GM19397 (cell line): ENCODE data around the gene GALR1.

Experiments
- ATAC-seq: cut with Tn5 transposase; IDR thresholded peaks from one replicate; pipeline ENCODE4 v1.9.1; 2021; ENCODE audit warnings: mild to moderate bottlenecking, moderate library complexity; ENCODE audit not compliant: unreplicated experiment

The GALR1 gene

DNA sequence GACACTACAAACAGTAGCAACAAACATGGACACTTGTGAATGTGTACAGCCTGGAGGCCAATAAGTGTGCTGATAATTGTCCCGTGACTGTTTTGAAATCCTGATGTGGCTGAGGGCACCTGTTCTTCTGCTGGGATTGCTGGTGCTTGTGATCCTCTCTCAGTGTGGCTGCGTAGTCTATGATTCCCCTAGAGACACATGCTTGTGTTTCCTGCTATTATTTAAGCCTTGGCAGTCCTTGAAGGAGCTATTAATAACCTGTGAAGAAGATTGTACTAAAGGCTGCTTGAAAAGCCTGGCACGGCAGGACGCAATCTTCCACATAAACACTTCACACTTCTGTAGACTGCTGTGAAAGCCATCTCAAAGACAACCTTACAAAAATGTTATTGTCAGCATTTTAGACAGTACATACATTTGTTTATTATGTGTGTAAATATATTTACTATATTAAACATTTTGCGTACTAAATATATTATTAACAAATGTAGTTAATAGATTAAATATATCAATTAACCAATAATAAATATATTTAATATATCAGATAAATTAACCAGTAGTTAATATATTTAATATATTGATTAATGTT lies 71.4 kb downstream of the GALR1 start:
- ATAC-seq: no peak

DNA sequence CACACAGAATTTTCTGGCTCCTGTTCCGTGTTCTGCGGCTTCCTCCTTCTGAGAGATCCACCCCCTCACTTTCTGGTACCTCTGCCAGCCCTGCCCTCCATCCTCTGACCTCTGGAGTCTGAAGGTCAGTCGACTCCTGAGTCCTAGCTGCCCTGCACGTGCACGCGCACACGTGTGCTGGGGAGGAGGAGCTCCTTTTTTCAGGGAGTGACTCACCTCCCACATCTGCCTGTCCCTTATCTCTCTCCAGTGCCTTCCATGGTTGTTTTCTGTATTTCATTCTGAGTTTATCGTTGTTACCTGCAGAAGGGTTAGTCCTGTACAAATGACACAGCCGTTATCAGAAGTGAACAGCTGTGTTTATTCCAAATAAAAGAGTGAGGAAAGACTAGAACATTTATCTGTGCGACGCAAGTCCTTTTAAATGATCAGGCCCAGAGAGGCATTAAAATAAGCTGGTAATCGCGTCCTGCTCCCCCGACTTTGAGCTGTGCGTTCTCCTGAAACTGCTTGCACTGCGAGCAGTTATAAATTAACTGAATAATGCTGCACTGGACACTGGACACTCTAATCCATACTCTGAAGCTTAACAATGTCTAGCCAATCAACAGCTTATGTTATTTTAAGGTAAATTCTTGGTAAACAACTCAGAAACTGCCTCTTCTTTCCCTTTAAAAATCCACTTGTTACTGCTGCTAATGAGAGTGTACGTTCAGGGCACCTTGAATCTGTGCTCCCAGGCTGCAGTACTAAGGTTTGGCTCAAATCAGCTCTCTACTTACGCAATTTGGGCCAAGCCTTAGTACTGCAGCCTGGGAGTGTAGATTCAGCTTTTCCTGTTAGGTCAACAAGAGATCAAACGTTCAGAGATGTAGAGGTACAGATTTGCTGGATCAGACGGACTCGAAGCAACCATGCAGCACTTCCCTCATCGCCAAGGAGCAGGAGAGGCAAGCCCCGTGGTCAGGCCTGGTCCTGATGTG lies 72.5 kb downstream of the GALR1 start:
- ATAC-seq: no peak

GRCh38 chr18:77323640-77324299 lies 74.1 kb downstream of the GALR1 start:
- ATAC-seq: no peak
